Measurements from ENCODE around the gene LHFPL3.

The LHFPL3 gene

GRCh38 chr7:104809906-104810305, 481.5 kb downstream of the LHFPL3 start:
- DNase-seq = no peak

DNA sequence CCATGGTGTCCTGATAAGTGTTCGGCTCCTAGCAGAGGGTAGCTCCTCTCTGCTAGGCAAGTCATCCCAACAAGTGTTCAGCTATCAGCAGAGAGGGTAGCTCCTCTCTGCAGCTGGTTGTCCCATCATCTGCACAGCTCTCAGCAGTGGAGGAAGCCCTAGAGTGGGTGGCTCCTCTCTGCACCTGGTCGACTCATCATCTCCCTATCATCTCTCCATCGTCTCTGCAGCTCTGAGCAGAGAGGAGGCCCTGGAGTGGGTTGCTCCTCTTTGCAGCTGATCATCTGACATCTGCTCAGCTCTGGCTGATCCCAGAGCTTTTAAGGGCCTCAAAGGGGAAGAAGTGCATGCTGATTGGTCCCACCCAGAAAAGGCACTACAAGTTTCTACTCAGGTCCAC, 485.7 kb downstream of the LHFPL3 start:
- no peak for DNase-seq

DNA sequence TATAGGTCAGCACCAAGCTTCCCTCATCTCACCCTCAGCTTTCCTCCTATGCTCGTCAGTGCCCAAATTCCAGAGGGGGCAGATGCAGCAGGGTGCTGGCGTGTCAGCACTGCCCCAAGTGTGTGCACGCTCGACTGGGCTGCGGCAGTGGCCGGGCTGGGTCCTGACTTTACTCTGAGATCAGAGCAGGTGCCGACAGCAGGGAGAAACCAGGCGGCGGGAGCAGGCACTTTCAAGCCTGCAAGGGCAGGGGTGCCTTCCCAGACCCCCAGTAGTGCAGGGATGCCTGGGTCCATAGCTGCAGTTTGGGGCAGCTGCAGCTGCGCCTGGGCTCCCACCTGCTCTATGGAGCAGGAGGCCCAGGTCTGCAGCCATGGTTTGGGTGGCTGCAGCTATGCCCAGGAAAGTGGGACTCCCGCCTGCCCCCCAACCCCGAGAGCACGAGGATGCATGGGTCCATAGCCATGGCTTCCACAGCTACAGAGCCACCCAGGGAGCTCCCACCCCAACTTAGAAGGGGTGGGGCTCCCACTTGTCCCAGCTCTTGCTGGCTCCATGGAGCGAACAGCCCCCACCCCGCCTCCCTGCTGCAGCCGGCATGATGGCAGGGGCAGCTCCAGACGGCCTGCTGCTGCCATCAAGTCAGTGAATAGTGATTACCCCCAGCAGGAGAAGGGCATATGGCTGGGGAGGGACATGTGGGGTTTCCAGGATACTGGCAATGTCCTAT, 486.4 kb downstream of the LHFPL3 start:
- DNase-seq = no peak

DNA sequence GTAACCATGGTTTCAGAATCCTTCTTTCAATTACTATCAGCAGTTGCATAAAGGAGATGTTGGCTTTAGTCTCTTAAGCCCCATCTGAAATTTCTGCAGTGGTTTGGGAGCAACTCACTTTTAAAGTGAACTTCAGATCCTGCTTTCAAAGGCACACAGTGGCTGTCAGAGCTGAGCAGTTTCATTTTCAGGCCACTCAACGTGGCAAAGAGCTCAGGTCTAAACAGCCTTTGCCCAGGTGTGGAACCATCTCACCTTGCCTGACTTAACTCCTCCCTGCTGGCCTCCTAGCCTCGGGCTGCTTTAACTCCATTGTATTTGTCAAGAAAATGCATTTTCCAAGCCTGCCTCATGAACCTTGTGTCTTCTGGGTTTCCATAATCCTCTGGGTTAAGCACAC, 488.1 kb downstream of the LHFPL3 start:
- no peak for DNase-seq

DNA sequence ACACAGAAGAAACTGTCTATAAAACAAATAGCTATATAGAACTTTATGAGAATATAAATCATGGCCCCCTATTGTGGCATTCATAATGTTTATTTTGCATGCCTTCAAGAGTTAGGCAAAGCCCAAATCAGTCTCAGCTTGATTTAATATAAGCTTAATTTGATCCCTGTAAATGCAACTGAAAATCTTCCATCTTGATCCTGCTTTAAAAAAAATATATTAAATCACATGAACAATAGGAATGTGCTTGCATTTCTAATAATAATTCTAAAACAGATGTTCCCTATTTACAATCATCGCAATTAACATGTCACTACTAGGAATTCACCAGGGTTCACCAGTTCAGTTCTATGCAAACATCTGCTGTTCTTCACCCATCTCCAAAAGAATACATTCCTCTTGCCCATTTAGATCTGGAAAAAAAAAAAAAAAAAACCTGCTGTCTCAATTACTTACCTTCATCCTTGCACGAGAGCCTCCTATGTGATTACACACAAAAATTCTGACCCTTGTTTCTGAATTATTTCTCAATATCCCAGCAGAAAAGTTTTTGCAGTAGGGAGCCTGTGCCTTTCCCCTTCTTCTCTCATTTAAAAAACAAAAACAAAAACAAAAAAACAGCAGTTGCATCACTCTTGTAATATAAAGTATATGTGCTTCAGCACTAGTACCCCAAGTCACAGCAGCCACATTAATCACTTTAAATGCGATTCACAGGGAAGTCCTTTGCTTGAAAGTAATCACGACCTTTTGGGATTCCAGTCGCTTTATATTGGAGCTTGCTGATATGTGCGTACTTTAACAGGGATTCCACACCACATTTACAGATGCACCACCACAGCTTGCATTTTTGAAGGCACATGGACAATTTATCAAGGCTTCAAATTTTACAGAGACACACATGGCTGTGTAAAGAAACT, 490.8 kb downstream of the LHFPL3 start:
- no peak for DNase-seq

DNA sequence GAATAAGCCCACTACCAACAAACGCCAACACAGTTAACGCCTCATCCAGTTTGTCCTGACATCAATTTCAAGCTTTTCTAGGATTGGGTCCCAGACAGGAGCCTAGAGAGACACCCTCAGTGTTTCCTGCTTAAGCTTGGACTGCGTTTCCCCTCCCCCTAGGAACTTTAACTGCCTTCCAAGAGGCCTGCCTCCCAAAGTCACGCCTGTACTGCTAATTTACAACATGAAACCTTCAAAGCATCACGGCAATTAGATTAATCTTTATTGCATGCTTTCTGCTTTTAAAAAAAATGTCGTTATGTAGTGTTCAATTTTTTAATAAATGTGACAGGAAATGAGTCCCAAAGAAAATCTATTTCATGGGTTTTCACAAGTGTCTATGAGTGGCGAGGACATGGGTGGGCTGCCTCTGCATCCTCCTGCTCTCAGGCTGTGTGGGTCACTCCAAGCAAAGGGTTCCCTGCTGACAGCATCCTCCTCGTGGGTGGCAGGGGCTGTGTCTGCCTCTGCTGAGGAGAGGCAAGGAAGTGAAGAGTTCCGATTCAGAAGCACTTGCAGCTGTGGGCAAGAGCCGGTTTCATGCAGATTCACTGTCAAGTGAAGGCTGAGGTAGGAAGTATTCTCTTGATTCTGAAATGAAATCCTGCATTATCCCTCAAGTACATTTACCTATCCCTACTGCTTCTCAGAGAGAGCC, 492.6 kb downstream of the LHFPL3 start:
- DNase-seq = no peak

DNA sequence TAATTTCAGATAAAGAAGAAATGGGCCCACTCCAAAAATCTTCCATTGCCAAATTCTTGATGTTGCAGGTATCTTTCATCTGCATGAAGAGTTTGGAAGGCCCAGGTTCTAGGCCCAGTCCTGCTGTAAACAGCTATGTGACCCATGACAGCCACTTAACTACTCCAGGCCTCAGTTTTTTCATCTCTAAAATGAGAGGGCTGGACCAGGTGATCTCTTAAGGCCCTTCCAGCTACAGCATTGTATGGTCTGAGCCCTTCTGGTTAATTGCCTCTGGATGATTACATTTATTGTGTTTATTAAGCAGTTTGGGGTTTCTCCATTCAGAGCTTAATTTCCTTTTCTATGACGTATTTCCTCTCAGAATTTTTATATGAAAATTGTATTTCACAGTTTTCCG, 494.8 kb downstream of the LHFPL3 start:
- DNase-seq = no peak

DNA sequence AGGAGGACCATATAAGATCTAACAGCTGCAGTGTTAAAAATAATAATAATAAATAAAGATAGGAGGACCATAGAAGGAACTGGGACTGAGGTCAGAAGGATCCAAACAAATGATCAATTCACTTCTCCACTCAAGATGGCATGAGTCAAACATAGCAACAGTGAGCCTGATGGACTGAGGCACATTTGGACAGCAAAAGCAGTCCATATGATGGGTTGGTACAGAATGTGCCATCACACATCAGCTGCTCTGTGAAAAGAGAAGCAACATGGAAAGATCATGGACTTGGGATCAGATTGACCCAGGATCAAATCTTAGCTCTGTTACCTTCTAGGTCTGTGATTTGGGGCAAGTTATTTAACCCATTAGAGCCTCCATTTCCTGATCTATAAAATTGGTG, 496.7 kb downstream of the LHFPL3 start:
- DNase-seq = no peak

DNA sequence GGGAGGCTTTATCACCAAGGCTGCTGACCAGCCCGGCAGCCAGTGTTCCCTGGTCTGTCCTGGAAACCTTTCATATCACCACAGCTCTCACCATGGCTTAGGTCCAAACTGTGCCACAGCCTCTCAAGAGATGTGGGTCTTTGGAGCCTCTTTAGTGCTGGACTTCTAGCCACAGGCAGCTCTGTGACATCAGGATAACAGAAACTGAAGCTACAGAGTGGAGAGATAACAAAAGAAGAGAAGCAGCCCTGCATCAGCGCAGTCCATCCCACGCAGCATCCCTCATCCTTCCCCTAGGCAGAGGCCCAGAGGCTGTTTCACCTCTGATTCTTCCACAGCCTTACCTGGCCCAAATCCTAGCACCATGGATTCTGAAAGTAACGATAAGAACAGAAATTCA, 497.7 kb downstream of the LHFPL3 start:
- DNase-seq = no peak

GRCh38 chr7:104836976-104837375, 508.6 kb downstream of the LHFPL3 start:
- DNase-seq = no peak

DNA sequence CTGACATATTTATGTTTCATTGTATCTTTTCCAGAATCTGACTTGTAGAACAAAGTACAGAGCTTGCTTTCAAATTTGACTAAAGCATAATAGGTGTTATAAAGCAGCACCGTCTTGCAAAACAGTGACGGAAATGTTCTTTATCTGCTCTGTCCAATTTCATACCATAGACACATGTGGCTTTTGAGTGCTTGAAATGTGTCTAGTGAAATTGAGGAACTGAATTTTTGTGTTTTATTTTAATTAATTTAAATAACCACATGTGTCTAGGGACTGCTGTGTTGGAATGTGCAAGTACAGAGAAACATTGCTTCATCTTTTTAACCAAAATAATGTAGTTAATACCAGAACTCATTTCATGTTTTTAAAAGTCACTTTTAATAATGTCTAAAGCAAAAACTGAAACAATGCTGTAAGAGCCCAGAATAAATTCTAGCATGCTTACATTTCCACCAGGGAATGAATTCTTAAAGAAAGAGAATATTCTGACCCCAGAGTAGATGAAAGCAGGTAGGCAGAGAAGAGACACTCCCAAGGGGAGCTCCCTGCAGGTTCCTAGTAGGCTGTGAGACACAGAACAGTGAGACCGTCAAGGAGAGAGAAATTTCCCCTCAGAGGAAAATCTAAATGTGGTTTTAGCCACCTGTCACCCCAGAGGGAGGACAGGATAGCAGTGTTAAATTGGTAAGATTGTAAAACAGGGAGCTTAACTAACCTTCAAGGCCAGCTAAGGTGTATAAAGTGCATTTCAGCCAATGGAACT, 510.3 kb downstream of the LHFPL3 start:
- DNase-seq = no peak

- no peak for DNase-seq
Observed at GRCh38 chr7:104839842-104840241, 511.4 kb downstream of the LHFPL3 start.

GRCh38 chr7:104841798-104842197, 513.4 kb downstream of the LHFPL3 start:
- no peak for DNase-seq

DNA sequence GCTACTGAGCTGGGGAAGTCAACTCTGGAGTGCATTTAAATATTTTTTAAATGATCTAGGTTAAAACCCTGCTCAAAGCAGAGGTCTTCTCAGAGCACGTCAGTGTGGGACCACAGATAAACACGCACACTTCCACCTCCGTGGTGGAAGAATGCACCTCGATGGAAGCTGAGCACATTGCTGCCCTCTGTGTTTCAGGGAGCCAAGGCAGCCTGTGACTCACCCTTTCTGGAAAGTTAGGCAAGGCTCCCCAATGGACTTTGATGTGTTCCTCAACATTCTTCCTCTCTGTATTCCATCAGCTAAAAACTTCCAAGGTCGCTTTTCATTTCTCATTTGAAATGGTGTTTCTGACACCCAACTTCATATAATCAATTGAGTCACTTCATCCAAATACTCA, 514.8 kb downstream of the LHFPL3 start:
- DNase-seq = no peak

GRCh38 chr7:104845557-104845956, 517.2 kb downstream of the LHFPL3 start:
- no peak for DNase-seq

- no peak for DNase-seq
Observed at GRCh38 chr7:104846731-104847130, 518.3 kb downstream of the LHFPL3 start.

GRCh38 chr7:104848138-104848990, 520.0 kb downstream of the LHFPL3 start:
- no peak for DNase-seq

DNA sequence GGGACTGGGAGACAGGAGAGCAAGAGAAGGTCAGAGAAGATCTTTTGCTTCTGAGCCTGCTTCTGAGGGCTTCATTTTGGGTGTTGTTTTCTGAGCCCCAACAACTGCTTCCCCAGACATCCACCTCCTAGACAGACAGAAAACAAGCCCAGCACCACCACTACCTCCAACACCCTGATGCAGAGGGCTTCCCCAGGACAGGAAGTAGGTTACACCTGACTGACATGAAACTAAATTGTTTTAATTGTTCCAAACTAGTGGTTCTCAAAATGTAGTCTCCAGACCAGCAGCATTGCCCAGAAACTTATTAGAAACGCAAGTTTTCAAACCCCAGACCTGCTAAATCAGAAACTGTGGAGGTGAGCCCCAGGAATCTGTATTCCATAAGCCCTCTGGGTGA, 522.0 kb downstream of the LHFPL3 start:
- DNase-seq = no peak

- no peak for DNase-seq
Observed at GRCh38 chr7:104851268-104851667, 522.9 kb downstream of the LHFPL3 start.

GRCh38 chr7:104852386-104852785, 524.0 kb downstream of the LHFPL3 start:
- no peak for DNase-seq

- no peak for DNase-seq
Observed at GRCh38 chr7:104855861-104856260, 527.5 kb downstream of the LHFPL3 start.

Measured in DMS79 (cell line).